GM12874 (cell line): Measurements from ENCODE around the gene TUB.

Source experiments
- TF ChIP-seq, protein P1 (sequence below): IDR thresholded peaks from 2 replicates; pipeline ENCODE4 v1.5.1; 2011; ENCODE audit warnings: low read depth, mild to moderate bottlenecking, control low read depth, low read length, moderate library complexity; ENCODE audit not compliant: insufficient read depth

TUB gene

DNA sequence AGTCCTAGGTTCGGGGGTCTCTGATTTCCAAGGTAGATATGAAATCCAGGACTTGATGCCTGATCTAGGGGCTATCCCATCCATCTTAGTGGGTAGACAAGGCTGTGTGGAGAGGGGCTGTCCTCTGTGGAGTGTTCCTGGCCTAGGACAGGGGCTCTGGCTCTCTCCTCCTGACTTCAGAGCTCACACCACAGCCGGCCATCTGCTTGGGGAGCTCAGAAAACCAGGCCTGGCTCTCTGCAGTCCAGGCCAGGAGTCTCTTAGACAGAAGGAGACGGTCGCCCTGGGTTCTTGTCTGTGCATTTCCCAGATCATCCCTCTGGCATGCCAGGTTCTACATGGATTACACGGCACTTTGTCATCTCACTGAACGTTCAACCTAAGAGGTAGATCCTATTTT lies 17.9 kb downstream of the TUB start:
- TF ChIP-seq, protein P1, sequence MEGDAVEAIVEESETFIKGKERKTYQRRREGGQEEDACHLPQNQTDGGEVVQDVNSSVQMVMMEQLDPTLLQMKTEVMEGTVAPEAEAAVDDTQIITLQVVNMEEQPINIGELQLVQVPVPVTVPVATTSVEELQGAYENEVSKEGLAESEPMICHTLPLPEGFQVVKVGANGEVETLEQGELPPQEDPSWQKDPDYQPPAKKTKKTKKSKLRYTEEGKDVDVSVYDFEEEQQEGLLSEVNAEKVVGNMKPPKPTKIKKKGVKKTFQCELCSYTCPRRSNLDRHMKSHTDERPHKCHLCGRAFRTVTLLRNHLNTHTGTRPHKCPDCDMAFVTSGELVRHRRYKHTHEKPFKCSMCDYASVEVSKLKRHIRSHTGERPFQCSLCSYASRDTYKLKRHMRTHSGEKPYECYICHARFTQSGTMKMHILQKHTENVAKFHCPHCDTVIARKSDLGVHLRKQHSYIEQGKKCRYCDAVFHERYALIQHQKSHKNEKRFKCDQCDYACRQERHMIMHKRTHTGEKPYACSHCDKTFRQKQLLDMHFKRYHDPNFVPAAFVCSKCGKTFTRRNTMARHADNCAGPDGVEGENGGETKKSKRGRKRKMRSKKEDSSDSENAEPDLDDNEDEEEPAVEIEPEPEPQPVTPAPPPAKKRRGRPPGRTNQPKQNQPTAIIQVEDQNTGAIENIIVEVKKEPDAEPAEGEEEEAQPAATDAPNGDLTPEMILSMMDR, result no peak

DNA sequence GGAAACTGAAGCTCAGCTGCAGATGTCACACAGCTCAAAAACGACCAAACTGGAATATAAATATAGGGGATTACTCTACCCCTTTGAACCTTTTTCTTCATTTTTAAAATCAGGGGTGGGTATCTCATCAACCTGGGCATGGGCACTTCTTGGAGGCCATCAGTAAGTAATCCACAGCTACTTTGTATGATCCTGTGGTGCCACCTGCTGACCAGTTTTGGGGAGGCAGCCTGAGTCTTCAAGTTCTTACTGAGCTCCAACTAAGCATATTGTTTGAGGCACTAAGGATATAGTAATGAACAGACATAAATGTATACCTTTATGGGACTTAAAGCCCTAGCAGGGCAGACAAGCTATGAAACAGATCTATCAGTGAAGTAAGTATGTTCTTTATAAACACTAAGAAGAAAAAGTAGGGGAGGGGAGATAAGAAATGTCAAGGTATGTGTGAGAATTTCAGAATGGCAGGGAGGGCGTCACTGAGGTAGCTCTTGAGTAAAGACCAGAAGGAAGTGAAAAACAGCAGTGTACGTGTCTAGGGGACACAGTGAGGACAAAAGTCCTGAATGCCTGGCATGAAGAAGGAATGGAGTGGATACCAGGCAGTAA lies 18.4 kb downstream of the TUB start:
- TF ChIP-seq, protein P1, result peak; percentile 72

DNA sequence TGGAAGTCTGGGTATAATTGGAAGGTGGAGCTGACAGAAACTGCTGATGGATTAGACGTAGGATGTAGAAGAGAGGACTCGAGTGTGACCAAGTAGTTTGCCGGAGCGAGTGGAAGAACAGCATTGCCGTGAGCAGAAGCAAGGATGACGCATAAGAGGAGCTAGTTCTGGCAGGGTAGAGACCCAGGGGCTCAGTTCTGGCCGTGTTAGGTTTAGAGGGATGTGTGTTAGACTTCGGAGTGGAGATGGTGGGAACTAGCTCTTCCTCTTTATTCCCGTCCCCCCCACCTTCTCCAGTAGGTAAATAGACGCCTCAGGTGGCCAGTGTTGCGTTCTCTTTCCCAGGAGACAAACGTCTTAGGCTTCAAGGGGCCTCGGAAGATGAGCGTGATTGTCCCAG lies 19.1 kb downstream of the TUB start:
- TF ChIP-seq, protein P1, result no peak

DNA sequence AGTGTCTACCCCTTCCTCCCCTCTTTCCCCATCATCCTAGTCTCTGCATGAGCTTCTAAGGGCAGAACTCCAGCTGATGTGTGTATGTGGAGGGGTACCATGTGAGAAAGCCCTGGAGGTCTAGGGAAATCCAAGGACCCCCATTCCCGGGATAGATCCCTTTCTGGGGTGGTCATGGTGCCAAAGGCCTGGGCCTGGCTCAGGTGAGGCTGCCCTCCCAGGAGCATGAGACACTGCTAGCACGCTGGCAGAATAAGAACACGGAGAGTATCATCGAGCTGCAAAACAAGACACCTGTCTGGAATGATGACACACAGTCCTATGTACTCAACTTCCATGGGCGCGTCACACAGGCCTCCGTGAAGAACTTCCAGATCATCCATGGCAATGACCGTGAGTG lies 19.6 kb downstream of the TUB start:
- TF ChIP-seq, protein P1, result no peak

DNA sequence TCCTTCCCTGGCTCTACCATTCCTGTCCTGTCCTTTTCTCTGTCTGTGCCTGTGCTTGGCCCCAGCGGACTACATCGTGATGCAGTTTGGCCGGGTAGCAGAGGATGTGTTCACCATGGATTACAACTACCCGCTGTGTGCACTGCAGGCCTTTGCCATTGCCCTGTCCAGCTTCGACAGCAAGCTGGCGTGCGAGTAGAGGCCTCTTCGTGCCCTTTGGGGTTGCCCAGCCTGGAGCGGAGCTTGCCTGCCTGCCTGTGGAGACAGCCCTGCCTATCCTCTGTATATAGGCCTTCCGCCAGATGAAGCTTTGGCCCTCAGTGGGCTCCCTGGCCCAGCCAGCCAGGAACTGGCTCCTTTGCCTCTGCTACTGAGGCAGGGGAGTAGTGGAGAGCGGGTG lies 20.4 kb downstream of the TUB start:
- TF ChIP-seq, protein P1, result no peak

DNA sequence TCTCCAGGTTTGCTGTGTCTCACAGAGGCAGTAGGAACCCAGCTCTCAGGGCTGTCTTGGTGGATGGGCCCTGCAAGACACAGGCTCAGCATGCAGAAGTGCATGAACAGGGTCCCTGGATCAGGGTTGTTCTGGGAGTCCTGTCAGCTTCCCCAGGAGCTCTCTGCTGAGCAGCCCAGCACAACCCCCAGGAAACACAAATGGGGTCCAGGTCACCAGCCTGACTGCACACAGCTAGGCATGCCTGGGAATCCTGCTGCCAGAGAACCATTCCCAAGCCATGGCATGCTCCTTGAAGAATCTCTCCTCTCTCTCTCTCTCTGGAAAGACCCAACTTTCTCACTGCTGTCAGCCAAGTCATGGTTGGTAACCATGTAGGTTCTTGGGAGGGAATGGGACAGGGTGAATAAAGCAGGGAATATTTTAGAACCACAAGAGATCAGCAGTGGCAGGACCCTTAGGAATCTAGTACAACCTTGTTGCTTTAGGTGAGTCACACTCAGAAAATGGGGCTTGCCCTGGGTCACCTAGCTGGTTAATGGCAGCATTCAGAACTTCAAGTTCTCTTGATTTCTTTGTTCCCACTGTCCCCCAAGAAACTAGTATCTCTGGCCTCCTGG lies 21.4 kb downstream of the TUB start:
- TF ChIP-seq, protein P1, result no peak

DNA sequence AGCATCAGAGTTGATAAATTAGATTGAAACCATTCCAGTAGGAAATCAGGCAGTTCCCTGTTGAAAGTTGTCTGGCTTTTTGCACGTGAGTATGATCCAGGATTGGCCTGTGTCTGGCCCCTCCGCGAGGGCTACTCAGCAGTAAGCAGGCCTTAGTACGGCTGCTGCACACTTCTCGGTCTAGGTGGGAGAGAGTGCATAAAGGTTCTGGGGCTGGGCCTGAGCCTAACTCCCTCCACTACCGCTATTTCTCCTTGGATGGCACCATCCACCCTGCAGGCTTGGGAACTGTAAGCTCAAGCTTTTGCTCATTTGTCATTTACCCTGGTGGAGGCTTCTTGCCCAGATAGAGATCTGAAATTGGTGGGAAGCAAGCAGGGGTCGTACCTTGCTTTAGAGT lies 22.0 kb downstream of the TUB start:
- TF ChIP-seq, protein P1, result no peak
